Neural cell (in vitro differentiated cells): ENCODE results near the gene INTS7. TPM values are rescaled to one million over a fixed set of nuclear protein-coding genes. Genes with fewer than 3 reads are reported as not detected.

ENCODE experiments used
- H2AFZ ChIP-seq: fragments of 200-600, 300-800 bp; sonication (generic), shearing (Covaris generic); 2 replicates; pipeline ENCODE4 v1.6.0; 2014; ENCODE audit warnings: low read depth, mild to moderate bottlenecking, antibody characterized with exemption, low read length, moderate library complexity
- H3F3A ChIP-seq: fragments of 200-600 bp; shearing (Covaris generic); 2 replicates; pipeline ENCODE4 v1.6.1; 2016; ENCODE audit warnings: mild to moderate bottlenecking, moderate library complexity, mixed read lengths, antibody characterized with exemption, low read length; ENCODE audit not compliant: insufficient read depth, poor library complexity, severe bottlenecking
- H3K27ac ChIP-seq: fragments of 200-600, 300-800 bp; sonication (generic), shearing (Covaris generic); 2 replicates; pipeline ENCODE4 v1.5.1; 2014; ENCODE audit warnings: mild to moderate bottlenecking, low read length, moderate library complexity
- H3K27me3 ChIP-seq: fragments of 300-800, 200-600 bp; sonication (generic), shearing (Covaris generic); 2 replicates; pipeline ENCODE4 v1.6.0; 2014; ENCODE audit warnings: mild to moderate bottlenecking, low read depth, low read length, moderate library complexity; ENCODE audit not compliant: insufficient read depth
- H3K36me3 ChIP-seq: fragments of 300-800, 200-600 bp; sonication (generic), shearing (Covaris generic); 2 replicates; pipeline ENCODE4 v1.5.1; 2014; ENCODE audit warnings: mild to moderate bottlenecking, antibody characterized with exemption, low read length, moderate library complexity; ENCODE audit not compliant: insufficient read depth
- H3K4me2 ChIP-seq: fragments of 300-800, 200-600 bp; sonication (generic), shearing (Covaris generic); 2 replicates; pipeline ENCODE4 v1.6.0; 2014; ENCODE audit warnings: mild to moderate bottlenecking, low read length
- H3K4me3 ChIP-seq: fragments of 300-800, 200-600 bp; sonication (generic), shearing (Covaris generic); 2 replicates; pipeline ENCODE4 v1.5.1; 2014; ENCODE audit warnings: mild to moderate bottlenecking, low read length, moderate library complexity
- H3K79me2 ChIP-seq: fragments of 200-600 bp; shearing (Covaris generic); replicated peaks from 2 replicates; pipeline ENCODE4 v1.6.0; 2014; ENCODE audit warnings: mild to moderate bottlenecking, low read length, moderate library complexity; ENCODE audit not compliant: insufficient read depth
- H3K9ac ChIP-seq: fragments of 300-800, 200-600 bp; sonication (generic), shearing (Covaris generic); 2 replicates; pipeline ENCODE4 v1.6.1; 2016; ENCODE audit warnings: mild to moderate bottlenecking, low read length, mixed read lengths
- H3K9me2 ChIP-seq: fragments of 200-600 bp; shearing (Covaris generic); 2 replicates; pipeline ENCODE4 v1.6.1; 2016; ENCODE audit warnings: mild to moderate bottlenecking, low read length, mixed read lengths; ENCODE audit not compliant: insufficient read depth
- H3K9me3 ChIP-seq: fragments of 200-600, 300-800 bp; sonication (generic), shearing (Covaris generic); 2 replicates; pipeline ENCODE4 v1.6.1; 2016; ENCODE audit warnings: mild to moderate bottlenecking, mixed run types, low read length, moderate library complexity, mixed read lengths
- H4K20me1 ChIP-seq: fragments of 200-600 bp; shearing (Covaris generic); 2 replicates; pipeline ENCODE4 v1.6.1; 2016; ENCODE audit warnings: mild to moderate bottlenecking, mixed run types; ENCODE audit not compliant: insufficient read depth
- CTCF ChIP-seq: fragments of 450-650 bp; IDR thresholded peaks from 2 replicates; pipeline ENCODE4 v1.5.1; 2014; ENCODE audit warnings: antibody characterized with exemption, mild to moderate bottlenecking, moderate library complexity; ENCODE audit not compliant: poor library complexity, severe bottlenecking
- EP300 ChIP-seq: fragments of 450-650 bp; conservative IDR thresholded peaks from 2 replicates; pipeline ENCODE4 v1.6.1; 2014; ENCODE audit warnings: antibody characterized with exemption, mild to moderate bottlenecking, moderate library complexity; ENCODE audit not compliant: poor library complexity, severe bottlenecking
- EZH2 ChIP-seq: fragments of 200-600, 300-800 bp; shearing (Covaris generic), sonication (generic); IDR thresholded peaks from 2 replicates; pipeline ENCODE4 v1.6.1; 2014; ENCODE audit warnings: antibody characterized with exemption, low read length, borderline replicate concordance, mild to moderate bottlenecking; ENCODE audit not compliant: insufficient read depth, poor library complexity, severe bottlenecking
- MXI1 ChIP-seq: fragments of 450-650 bp; conservative IDR thresholded peaks from 2 replicates; pipeline ENCODE4 v1.6.1; 2014; ENCODE audit warnings: antibody characterized with exemption, mild to moderate bottlenecking; ENCODE audit not compliant: poor library complexity, severe bottlenecking
- POLR2AphosphoS5 ChIP-seq: IDR thresholded peaks from 2 replicates; pipeline ENCODE4 v1.6.1; 2012
- RAD21 ChIP-seq: fragments of 450-650 bp; conservative IDR thresholded peaks from 2 replicates; pipeline ENCODE4 v1.6.1; 2014; ENCODE audit warnings: antibody characterized with exemption, mild to moderate bottlenecking, moderate library complexity
- SMC3 ChIP-seq: fragments of 450-650 bp; conservative IDR thresholded peaks from 2 replicates; pipeline ENCODE4 v1.6.1; 2014; ENCODE audit warnings: antibody characterized with exemption, mild to moderate bottlenecking, moderate library complexity; ENCODE audit not compliant: poor library complexity
- TAF1 ChIP-seq: IDR thresholded peaks from 2 replicates; pipeline ENCODE4 v1.6.1; 2012; ENCODE audit warnings: low read depth
- polyA plus RNA-seq: library from polyadenylated mRNA; depleted of rRNA; stranded (reverse); fragments of >200 nt; gene quantifications from 2 replicates; pipeline ENCODE4 v1.2.3, GENCODE V29; 2014
- TF ChIP-seq, protein P1 (sequence below): IDR thresholded peaks from 2 replicates; pipeline ENCODE4 v1.6.1; 2012; ENCODE audit warnings: borderline replicate concordance

INTS7 gene
- polyA plus RNA-seq, 1 donor from 2014 or later = 23.6 TPM

DNA sequence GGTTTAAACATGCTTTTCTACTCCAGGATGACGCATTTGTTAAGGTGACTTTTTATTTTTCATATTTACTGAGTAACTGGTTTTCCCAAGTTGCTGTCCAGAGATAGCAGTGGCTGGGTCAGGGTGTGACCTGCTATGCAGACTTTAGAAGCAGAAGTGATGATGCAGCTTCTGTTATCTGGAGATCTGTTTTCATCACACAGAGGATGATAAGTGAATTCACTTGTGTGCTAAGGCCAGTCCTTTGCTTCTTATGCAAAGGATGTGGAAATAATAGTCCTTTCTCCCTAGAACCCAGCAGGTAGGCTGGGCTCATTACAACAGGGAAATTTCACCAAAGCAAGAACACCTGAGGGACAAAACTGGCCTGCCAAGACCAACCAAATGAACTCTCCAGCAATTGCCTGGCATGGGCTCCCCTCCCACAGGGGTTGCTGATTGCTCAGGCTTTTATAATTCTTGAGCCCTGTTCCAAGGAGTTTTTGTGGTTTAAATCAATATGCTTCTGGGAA, 107.0 kb downstream of the INTS7 start:
- Histone ChIP-seq H3K4me2 (no peak overlapping the region), H3K4me3 (no peak overlapping the region), H3K9ac (no peak overlapping the region)

GRCh38 chr1:211925016-211925415, 110.3 kb downstream of the INTS7 start:
- TF ChIP-seq EZH2 (no peak), POLR2AphosphoS5 (no peak), SMC3 (no peak), EP300 (no peak), RAD21 (no peak), MXI1 (no peak)
- TF ChIP-seq, protein P1, sequence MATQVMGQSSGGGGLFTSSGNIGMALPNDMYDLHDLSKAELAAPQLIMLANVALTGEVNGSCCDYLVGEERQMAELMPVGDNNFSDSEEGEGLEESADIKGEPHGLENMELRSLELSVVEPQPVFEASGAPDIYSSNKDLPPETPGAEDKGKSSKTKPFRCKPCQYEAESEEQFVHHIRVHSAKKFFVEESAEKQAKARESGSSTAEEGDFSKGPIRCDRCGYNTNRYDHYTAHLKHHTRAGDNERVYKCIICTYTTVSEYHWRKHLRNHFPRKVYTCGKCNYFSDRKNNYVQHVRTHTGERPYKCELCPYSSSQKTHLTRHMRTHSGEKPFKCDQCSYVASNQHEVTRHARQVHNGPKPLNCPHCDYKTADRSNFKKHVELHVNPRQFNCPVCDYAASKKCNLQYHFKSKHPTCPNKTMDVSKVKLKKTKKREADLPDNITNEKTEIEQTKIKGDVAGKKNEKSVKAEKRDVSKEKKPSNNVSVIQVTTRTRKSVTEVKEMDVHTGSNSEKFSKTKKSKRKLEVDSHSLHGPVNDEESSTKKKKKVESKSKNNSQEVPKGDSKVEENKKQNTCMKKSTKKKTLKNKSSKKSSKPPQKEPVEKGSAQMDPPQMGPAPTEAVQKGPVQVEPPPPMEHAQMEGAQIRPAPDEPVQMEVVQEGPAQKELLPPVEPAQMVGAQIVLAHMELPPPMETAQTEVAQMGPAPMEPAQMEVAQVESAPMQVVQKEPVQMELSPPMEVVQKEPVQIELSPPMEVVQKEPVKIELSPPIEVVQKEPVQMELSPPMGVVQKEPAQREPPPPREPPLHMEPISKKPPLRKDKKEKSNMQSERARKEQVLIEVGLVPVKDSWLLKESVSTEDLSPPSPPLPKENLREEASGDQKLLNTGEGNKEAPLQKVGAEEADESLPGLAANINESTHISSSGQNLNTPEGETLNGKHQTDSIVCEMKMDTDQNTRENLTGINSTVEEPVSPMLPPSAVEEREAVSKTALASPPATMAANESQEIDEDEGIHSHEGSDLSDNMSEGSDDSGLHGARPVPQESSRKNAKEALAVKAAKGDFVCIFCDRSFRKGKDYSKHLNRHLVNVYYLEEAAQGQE = no peak
- no peak overlapping the region for H3K27ac ChIP-seq
- H2AFZ ChIP-seq = no peak overlapping the region
- no peaks in the 10 kb centered on the region for H3F3A ChIP-seq
- no peaks in the 10 kb centered on the region for H3K9me3 ChIP-seq
- H3K9me2 ChIP-seq = no peaks in the 10 kb centered on the region
- H3K36me3 ChIP-seq = no peaks in the 10 kb centered on the region
- H3K27me3 ChIP-seq = no peaks in the 10 kb centered on the region
- no peaks in the 10 kb centered on the region for H3K79me2 ChIP-seq
- no peaks in the 10 kb centered on the region for H4K20me1 ChIP-seq
- no peak overlapping the region for H3K9ac ChIP-seq
- no peak overlapping the region for H3K4me2 ChIP-seq
- no peak overlapping the region for H3K4me3 ChIP-seq

More for the DNA sequence above, 107.0 kb downstream of the INTS7 start:
- Histone ChIP-seq H4K20me1 (no peaks in the 10 kb centered on the region), H3K27ac (no peak overlapping the region), H3K79me2 (no peaks in the 10 kb centered on the region), H3K9me3 (no peaks in the 10 kb centered on the region), H3K9me2 (no peaks in the 10 kb centered on the region), H3K27me3 (no peaks in the 10 kb centered on the region), H3K36me3 (no peaks in the 10 kb centered on the region), H2AFZ (no peak overlapping the region), H3F3A (no peaks in the 10 kb centered on the region)
- no peak for TF ChIP-seq CTCF
- no peak for TF ChIP-seq RAD21
- TF ChIP-seq, protein P1 = no peak
- TF ChIP-seq SMC3 = no peak
- no peak for TF ChIP-seq POLR2AphosphoS5
- no peak for TF ChIP-seq TAF1
- TF ChIP-seq MXI1 = no peak
- TF ChIP-seq EP300 = no peak
- no peak for TF ChIP-seq EZH2
